ENCODE measurements around the gene B4GALNT4. TPM values are rescaled to one million over a fixed set of nuclear protein-coding genes. Genes with fewer than 3 reads are reported as not detected.
"Not testable (repeated sequence)": the region's sequence is repeated elsewhere in the genome, so short reads cannot be mapped to it uniquely, and the experiment has no call there.

Gene B4GALNT4
- total RNA-seq, 1 experiment from 2014 or later, result 49.8 TPM

DNA sequence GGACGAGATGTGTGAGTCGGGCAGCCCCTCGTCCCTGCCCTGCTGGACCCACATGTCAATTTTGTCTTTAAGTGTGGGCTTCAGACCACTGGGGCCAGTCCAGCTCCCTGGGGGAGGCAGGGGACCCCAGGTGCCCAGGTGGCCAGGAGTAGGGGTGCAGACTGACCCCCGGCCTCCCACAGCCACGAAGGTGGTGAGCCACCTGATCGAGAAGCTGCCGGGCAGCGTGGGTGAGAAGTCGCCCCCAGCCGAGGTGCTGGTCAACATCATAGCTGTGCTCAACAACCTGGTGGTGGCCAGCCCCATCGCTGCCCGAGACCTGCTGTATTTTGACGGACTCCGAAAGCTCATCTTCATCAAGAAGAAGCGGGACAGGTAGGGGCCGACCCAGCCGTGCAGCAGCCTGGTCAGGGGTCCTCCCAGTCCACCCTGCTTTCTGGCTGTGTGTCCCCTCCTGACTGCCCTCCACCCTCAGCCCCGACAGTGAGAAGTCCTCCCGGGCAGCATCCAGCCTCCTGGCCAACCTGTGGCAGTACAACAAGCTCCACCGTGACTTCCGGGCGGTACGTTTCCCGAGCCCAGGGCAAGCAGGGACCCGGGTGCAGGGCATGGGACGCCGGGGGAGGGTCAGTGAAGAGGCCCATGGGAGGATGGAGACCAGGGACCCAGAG, 34.6 kb downstream of the B4GALNT4 start:
- Histone ChIP-seq H3K36me3 (no peaks in the 10 kb centered on the region), H3K27me3 (no peaks in the 10 kb centered on the region), H3K4me3 (no peak overlapping the region), H3K9me3 (no peaks in the 10 kb centered on the region)
- DNase-seq, result no peak

DNA sequence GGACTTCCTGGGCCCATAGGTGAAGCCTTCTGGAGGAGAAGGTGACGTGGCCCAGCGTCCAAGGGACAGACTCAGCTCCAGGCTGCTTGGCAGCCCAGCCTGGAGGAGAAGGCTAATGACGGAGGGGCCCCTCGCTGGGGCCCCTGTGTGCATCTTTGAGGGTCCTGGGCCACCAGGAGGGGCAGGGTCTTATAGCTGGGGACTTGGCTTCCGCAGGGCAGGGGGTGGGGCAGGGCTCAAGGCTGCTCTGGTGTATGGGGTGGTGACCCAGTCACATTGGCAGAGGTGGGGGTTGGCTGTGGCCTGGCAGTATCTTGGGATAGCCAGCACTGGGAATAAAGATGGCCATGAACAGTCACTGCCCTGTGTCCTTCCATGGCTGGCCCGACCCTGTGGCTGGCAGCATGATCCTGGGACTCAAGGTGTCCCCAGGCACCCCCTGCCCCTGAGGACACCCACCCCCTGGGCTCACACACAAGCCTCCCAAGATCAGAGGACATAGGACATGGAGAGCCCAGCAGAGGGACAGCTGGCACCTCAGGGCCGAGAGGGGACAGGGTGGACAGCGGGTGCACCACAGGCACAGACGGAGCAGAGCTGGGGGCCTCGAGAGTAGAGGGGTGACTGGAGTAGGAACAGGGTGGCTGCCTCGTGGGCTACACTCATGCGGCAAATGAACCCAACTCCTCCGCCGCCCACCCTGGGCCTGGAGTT, 35.4 kb downstream of the B4GALNT4 start:
- no peak for DNase-seq
- no peak overlapping the region for H3K4me3 ChIP-seq
- H3K36me3 ChIP-seq, result no peaks in the 10 kb centered on the region
- no peaks in the 10 kb centered on the region for H3K9me3 ChIP-seq
- H3K27me3 ChIP-seq, result no peaks in the 10 kb centered on the region

DNA sequence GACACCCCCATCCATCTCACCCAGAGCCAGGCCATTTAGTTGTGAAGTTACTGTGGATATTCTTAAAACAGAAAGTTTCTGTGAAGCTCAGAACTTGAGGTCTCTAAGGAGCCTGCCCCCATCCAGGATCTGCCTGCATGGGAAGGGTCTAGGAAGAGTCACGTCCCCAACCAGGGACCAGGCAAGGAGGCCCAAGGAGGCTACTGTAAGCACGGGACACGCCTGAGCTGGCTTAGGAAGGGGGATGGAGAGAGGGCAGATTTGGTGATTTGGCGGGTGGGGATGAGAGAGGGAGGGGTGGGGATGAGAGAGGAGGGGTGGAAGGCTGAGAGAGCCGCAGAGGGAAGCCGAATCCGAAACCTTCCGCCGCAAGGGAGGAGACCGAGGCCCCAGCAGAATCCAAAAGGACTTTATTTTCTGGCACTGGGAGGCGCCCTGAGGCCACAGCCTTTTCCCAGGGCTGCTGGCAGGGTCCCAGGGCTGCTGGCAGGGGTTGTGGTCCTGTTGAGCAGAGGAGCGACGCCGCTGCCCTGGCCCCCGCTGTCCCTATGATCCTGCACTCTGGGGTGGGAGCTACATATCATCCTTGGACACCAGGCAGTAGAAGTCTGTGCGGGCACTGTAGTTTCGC, 36.1 kb downstream of the B4GALNT4 start:
- peak overlapping the region; percentile 59 for H3K4me3 ChIP-seq
- H3K36me3 ChIP-seq, result no peaks in the 10 kb centered on the region
- DNase-seq, result peak; percentile 63
- H3K9me3 ChIP-seq, result no peaks in the 10 kb centered on the region
- H3K27me3 ChIP-seq, result no peaks in the 10 kb centered on the region

DNA sequence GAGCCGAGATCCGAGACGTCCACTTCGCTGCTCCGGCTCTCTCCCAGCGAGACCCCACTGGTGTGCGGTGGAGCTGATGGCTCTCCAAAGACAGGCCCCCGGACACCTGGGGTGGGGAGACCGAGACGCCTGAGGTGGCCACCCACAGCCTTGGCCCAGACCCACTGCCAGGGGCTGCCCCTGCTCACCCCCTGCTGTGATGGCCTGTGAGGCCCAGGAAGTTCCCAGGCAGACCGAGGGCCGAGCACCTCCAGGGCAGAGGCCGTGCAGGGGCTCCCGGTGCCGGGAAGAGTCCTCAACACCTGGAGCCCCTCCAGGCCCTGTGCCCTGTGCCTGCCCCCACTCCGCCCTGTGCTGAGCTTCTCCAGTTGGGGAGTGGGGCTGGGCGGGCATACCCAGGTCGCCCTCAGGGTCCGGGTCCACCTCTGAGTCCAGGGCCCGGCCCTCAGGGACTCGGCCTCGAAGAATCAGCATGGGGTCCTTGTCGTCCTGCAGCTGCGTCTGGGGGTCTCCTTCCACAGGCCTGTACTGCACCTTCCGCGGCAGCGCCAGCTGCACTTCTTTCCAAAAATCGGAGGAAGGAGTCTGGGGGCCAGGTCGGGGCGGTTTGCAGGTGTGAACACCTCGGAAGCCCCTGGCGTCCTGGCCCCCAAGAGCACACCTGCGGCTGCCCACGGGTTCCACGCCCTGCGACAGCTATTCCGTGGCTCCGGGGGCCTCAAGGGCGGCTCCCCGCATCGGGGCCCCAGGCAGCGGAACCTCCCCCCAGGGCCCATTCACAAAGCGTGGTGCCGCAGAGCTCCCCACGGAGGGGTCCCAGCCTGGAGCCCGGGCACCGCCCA, 36.9 kb downstream of the B4GALNT4 start:
- H3K9me3 ChIP-seq, result no peaks in the 10 kb centered on the region
- no peak for DNase-seq
- H3K36me3 ChIP-seq, result no peaks in the 10 kb centered on the region

DNA sequence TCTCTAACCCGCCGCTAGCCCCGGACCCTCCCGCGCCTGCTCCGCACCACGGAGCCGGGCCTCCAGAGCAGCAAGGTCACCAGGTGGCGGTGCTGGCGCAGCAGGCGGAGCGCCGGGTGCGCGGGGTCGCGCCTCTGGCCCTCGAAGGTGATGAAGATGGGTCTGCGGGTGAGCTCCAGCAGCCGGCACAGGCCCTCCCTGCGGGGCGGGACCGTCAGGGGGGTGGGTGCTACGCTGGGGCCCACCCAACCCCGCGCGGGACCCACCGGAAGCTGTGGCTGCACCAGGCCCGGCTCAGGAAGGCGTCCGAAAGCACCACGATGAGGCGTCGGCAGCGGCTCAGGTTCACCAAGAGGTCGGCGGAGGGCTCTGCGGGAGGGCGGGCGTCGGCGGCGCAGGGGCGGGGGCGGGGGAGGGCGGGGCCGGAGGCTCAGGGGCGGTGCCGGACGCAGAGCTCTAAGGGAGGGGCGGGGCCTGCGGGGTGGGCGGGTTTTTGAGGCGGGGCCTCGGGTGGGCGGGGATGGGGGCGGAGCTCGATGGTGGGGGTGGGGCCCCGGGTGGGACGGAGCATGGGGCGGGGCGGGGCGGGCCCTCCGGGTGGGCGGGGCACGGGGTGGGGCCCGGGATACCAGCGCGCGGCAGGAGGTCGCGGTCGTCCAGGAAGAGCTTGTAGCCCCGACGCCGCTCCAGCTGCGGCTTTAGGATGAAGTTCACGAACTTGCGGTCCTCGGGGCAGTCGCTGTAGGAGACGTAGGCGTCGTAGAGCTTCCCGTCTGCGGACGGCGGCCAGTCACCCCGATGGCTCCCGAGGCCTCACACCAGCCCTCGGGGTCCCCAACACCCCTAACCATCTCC, 37.7 kb downstream of the B4GALNT4 start:
- peak; percentile 91 for DNase-seq
- Histone ChIP-seq H3K4me3 (peak overlapping the region; percentile 59), H3K27me3 (no peaks in the 10 kb centered on the region), H3K36me3 (no peaks in the 10 kb centered on the region), H3K9me3 (no peaks in the 10 kb centered on the region)

More for the DNA sequence above, 36.9 kb downstream of the B4GALNT4 start:
- Histone ChIP-seq H3K27me3 (no peaks in the 10 kb centered on the region), H3K4me3 (peak overlapping the region; percentile 59)

DNA sequence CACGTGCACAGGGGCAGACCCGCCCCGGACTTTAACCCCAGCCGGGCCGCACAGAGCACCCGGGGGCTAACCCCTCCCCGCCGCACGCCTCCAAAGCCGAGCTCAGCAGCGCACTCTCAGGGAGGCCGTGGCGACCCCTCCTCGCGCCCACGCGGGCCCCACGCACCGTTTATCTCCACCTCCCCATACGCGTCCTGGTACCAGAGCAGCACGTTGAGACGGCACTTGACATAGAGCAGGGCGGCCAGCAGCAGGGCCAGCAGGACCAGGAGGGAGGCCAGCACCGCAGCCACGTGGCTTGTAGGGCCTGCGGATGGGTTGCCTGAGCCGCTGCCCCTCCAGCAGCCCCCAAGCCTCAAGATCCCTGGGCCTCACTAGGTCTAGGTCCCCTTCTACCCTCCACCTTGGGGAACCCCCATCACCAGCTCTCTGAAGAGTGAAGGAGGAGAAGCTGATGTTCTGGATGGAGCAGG, 38.4 kb downstream of the B4GALNT4 start:
- no peaks in the 10 kb centered on the region for H3K36me3 ChIP-seq
- H3K9me3 ChIP-seq, result no peaks in the 10 kb centered on the region
- no peak overlapping the region for H3K4me3 ChIP-seq
- no peak for DNase-seq
- H3K27me3 ChIP-seq, result no peaks in the 10 kb centered on the region

DNA sequence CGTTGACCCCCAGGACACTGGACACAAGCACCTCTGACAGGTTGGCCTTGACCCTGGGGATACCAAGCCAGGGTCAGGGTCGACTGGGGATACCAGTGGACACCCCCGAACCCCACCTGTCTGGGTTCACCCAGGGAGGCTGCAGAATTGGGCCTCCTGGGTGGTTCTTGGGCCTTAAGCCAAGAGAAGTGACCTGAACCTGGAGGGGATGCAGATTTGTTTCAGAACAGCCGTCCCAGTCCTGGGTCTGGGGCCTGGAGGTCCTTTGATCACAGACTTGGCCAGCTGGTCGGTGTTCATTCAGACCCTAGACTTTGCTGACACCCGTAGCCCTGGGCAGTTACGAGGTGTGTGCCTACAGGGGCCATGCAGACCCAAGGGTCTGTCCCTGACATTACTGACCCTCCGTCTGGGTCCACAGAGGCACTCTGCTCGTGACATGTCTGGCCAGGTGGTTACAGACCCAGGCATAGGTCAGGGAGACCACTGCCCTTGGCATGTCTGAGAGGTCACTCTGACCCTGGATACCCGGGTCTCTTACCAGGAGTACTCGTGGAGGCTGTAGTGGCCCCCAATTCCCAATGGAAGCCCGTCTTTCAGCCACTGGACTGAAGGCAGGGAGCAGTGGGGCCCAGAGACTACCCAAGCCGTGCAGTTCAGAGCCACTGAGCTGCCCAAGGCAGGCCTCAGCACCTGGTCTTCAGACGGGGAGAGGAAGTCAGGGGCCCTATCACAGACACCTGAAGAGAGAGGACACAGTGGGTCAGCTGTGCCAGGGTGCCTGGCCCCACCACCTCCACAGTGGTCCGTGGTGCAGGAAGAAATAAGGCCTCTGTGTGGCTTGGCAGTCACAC, 39.1 kb downstream of the B4GALNT4 start:
- Histone ChIP-seq H3K36me3 (no peaks in the 10 kb centered on the region), H3K4me3 (no peak overlapping the region), H3K9me3 (no peaks in the 10 kb centered on the region), H3K27me3 (no peaks in the 10 kb centered on the region)
- no peak for DNase-seq

DNA sequence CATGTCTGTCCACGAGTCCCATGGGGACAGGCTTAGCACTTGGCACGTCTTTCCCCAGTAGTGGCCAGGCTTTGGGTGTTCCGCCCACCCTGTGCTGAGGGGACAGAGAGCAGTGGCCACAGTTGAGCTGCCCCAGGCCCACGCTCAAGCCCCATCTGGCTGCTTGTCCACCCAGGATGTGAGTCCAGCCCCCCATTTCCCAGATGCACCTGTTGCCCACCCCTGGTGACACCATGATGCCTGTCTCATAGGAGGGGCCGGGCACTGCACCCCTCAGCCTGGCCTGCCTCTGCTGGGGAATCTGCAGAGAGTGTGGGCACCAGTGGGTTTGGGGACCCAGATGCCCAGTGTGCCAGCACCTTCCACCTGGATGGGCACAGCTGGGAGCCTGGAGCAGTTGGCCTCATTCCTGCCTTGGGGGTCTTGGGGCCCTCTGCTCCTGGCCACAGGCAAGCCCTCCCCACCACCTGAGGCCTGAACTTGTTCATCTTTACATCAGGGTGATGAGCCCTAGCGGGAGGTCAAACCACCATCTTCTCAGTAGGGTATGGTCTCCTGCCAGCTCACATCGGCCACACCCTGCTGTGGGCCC, 39.8 kb downstream of the B4GALNT4 start:
- no peak overlapping the region for H3K4me3 ChIP-seq
- H3K27me3 ChIP-seq, result no peaks in the 10 kb centered on the region
- no peak for DNase-seq
- no peaks in the 10 kb centered on the region for H3K36me3 ChIP-seq
- no peaks in the 10 kb centered on the region for H3K9me3 ChIP-seq

DNA sequence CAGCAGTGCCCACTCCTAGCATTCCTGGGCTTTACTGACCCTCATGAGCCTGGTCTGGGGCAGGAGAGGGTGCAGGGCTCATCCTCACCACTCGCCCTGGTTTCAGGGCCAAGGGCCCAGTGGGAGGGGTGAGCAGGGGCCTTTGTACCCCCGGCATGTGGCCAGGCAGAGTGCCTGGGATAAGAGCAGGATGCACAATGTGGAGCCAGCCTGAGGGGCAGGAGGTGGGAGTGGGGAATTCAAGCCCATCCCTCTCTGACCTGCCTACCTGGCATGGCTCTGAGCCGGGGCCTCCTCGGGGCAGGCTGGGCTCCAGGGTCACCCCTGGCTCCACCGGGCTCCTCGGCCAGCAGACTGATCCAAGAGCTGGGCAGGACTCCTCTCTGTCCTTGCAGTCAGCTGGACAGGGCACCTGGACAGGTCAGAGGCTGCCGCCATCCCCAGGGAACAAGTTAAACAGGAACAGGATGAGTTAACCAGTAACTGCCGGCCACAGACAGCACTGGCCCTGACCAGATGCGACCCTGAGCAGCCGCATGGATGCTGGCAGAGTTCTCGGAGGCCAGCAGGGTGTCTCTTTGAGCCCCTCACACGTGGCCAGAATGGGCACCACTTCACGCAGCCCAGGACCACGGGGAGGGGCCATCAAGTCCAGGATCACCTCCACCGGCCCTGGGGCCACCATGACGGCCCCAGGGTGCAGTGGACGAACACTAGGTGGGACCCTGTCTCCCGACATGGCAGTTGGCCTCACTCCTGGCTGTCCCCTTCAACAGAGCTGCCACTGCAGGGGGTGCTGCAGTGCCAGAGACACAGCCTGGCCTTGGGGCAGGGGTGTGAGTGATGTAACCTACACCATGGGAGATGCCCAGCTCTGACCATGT, 40.5 kb downstream of the B4GALNT4 start:
- H3K9me3 ChIP-seq, result no peaks in the 10 kb centered on the region
- no peaks in the 10 kb centered on the region for H3K36me3 ChIP-seq
- no peak for DNase-seq
- H3K4me3 ChIP-seq, result no peak overlapping the region
- H3K27me3 ChIP-seq, result no peaks in the 10 kb centered on the region

DNA sequence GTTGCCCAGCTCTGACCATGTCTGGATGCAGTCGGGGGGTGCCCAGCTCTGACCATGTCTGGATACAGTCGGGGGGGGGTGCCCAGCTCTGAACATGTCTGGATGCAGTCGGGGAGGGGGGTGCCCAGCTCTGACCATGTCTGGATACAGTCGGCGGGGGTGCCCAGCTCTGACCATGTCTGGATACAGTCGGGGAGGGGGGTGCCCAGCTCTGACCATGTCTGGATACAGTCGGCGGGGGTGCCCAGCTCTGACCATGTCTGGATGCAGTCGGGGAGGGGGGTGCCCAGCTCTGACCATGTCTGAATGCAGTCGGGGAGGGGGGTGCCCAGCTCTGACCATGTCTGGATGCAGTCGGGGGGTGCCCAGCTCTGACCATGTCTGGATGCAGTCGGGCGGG, 41.4 kb downstream of the B4GALNT4 start:
- H3K36me3 ChIP-seq, DNase-seq, H3K27me3 ChIP-seq: not testable (repeated sequence)

DNA sequence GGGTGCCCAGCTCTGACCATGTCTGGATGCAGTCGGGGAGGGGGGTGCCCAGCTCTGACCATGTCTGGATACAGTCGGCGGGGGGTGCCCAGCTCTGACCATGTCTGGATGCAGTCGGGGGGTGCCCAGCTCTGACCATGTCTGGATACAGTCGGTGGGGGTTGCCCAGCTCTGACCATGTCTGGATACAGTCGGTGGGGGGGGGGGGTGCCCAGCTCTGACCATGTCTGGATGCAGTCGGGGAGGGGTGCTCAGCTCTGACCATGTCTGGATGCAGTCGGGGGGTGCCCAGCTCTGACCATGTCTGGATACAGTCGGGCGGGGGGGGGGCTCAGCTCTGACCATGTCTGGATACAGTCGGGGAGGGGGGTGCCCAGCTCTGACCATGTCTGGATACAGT, 42.2 kb downstream of the B4GALNT4 start:
- H3K27me3 ChIP-seq, DNase-seq, H3K4me3 ChIP-seq, H3K36me3 ChIP-seq, H3K9me3 ChIP-seq: not testable (repeated sequence)

More for the DNA sequence above, 41.4 kb downstream of the B4GALNT4 start:
- H3K4me3 ChIP-seq, H3K9me3 ChIP-seq: not testable (repeated sequence)

DNA sequence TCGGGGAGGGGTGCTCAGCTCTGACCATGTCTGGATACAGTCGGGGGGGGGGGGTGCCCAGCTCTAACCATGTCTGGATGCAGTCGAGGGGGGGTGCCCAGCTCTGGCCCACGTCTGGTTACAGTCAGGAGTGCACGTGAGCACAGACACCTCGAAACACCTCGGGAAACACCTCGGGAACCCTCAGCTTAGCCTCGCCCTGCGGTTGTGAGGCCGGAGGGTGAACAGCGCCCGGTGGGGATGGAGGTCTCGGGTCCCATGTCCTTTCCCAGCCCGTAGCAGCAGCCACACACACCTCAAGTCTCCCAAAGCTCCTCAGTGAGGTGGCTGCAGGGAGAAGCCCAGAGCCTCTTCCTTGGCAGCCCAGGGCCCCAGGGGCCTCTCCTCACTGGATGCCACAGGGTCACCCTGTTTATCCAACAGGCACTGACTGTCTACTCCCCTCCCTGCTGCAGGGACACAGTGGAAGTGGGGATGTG, 43.4 kb downstream of the B4GALNT4 start:
- Histone ChIP-seq H3K4me3 (no peak overlapping the region), H3K9me3 (no peaks in the 10 kb centered on the region), H3K36me3 (no peaks in the 10 kb centered on the region), H3K27me3 (no peaks in the 10 kb centered on the region)
- DNase-seq, result no peak

DNA sequence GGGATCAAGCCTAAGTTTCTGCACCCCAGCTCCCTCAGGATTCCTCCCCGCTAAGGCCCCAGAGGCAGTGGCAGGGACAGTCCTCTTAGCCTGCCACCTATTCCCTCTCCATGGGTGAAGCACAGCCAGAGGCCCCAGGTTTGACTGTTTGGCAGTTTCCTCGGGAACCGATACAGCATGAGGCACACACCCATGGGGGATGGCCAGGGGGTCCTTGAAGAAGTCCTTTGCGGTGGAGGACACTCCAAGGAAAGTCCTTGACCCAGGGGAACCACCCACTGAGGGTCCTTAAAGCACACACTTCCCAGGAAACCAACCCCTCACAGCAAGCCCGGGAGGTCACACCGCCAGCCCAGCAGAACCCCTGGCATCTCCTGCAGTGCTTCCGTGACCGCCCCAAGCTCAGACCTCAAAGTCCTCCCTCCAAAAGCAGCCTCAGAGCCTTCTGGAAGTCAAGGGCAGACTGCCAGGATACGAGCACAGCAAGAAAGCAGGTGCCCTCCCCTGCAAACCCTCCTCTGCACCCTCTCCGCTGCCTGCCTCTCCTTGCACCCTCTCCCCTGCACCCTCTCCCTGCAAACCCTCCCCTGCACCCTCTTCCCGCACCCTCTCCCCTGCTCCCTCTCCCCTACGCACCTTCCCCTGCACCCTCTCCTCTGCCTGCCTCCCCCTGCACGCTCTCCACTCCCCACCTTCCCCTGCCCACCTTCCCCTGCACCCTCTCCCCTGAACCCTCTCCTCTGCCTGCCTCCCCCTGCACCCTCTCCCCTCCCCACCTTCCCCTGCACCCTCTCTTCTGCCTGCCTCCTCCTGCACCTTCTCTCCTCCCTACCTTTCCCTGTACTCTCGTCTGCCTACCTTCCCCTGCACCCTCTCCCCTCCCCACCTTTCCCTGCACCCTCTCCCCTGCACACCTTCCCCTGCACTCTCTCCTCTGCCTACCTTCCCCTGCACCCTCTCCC, 44.1 kb downstream of the B4GALNT4 start:
- Histone ChIP-seq H3K27me3 (no peaks in the 10 kb centered on the region), H3K4me3 (no peak overlapping the region), H3K9me3 (no peaks in the 10 kb centered on the region), H3K36me3 (no peaks in the 10 kb centered on the region)
- DNase-seq, result no peak
